ENCODE measurements around the gene ATP6V1E1. TPM values are rescaled to one million over a fixed set of nuclear protein-coding genes. Genes with fewer than 3 reads are reported as not detected.

The ATP6V1E1 gene
- total and polyA plus RNA-seq, 8 donors, result 19.2 to 78.9 (median 31.5) TPM

- no peak overlapping the region for H3K27ac ChIP-seq
- H3K36me3 ChIP-seq, result peaks cover 5 to 40% (median 19%) of the 10 kb centered on the region in 3 donors
- ATAC-seq (no peak), FAIRE-seq (no peak), DNase-seq (peak in 1 of 6 donors; percentile 21)
- H3K27me3 ChIP-seq, result no peaks in the 10 kb centered on the region
- H3K4me1 ChIP-seq, result no peaks in the 10 kb centered on the region
- TF ChIP-seq CTCF (IDR thresholded peaks at IDR 0.05), result no peak
- no peak overlapping the region for H3K4me3 ChIP-seq
- intact Hi-C loops (cut with DNase I), result no loop called here
- 91% methylated on average over 10 of the region's 10 CpGs for WGBS, 2 donors
- H3K9me3 ChIP-seq, result no peaks in the 10 kb centered on the region
Measured at GRCh38 chr22:17589810-17590375, 38.7 kb downstream of the ATP6V1E1 start.

- DNase-seq (peak in 1 of 6 donors; percentile 12), FAIRE-seq (no peak), ATAC-seq (no peak)
- Histone ChIP-seq H3K27ac (no peak overlapping the region), H3K9me3 (no peaks in the 10 kb centered on the region), H3K4me1 (no peaks in the 10 kb centered on the region), H3K27me3 (no peaks in the 10 kb centered on the region), H3K36me3 (peaks cover 5 to 29% (median 12%) of the 10 kb centered on the region in 3 donors), H3K4me3 (no peak overlapping the region)
- intact Hi-C loops (cut with DNase I), result no loop called here
- no peak for TF ChIP-seq CTCF (IDR thresholded peaks at IDR 0.05)
- WGBS, 2 donors, result 89 to 93% methylated on average over 11 of the region's 11 CpGs
Measured at GRCh38 chr22:17588606-17589005, 39.9 kb downstream of the ATP6V1E1 start.

DNA sequence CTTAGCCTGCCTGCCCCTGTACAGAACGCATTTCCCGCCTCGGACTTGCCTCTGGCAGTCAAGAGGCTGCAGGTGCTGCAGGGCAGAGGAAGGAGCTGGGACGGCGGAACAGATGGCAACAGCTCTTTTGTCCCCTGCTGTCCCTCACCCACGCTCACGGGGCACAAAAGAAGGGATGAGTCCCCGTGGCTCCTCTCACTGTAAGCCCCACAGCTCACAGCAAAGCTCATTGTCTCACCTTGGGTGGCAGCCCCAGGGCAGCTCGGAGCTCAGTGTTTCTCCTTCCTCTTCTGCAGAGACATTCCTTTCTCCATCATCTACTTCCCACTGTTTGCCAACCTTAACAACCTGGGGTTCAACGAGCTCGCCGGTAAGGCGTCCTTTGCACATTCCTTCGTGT, 40.9 kb downstream of the ATP6V1E1 start:
- H3K27ac ChIP-seq, result no peak overlapping the region
- H3K27me3 ChIP-seq, result no peaks in the 10 kb centered on the region
- intact Hi-C loops (cut with DNase I), result no loop called here
- ATAC-seq (no peak), FAIRE-seq (no peak), DNase-seq (peak in 1 of 6 donors; percentile 47)
- no peak for TF ChIP-seq CTCF (IDR thresholded peaks at IDR 0.05)
- 71 to 79% methylated on average over 14 of the region's 14 CpGs for WGBS, 2 donors
- H3K4me1 ChIP-seq, result no peaks in the 10 kb centered on the region
- peaks cover 0 to 19% (median 7%) of the 10 kb centered on the region in 3 donors for H3K36me3 ChIP-seq
- H3K4me3 ChIP-seq, result no peak overlapping the region
- H3K9me3 ChIP-seq, result no peaks in the 10 kb centered on the region

- Histone ChIP-seq H3K4me1 (no peaks in the 10 kb centered on the region), H3K36me3 (peaks cover 0 to 13% (median under 1%) of the 10 kb centered on the region in 3 donors), H3K27ac (no peak overlapping the region), H3K27me3 (no peaks in the 10 kb centered on the region), H3K4me3 (no peak overlapping the region), H3K9me3 (no peaks in the 10 kb centered on the region)
- intact Hi-C loops (cut with DNase I), result no loop called here
- TF ChIP-seq CTCF (IDR thresholded peaks at IDR 0.05), result no peak
- ATAC-seq (no peak), FAIRE-seq (no peak), DNase-seq (peak in 1 of 6 donors; percentile 32)
- 74 to 88% methylated on average over 14 of the region's 14 CpGs for WGBS, 2 donors
Measured at GRCh38 chr22:17586831-17587440, 41.6 kb downstream of the ATP6V1E1 start.

GRCh38 chr22:17583151-17583550, 45.4 kb downstream of the ATP6V1E1 start:
- no peaks in the 10 kb centered on the region for H3K36me3 ChIP-seq
- no peak overlapping the region for H3K27ac ChIP-seq
- intact Hi-C loops (cut with DNase I), result no loop called here
- ATAC-seq (no peak), DNase-seq (no peak), FAIRE-seq (no peak)
- TF ChIP-seq CTCF (IDR thresholded peaks at IDR 0.05), result no peak
- H3K4me1 ChIP-seq, result no peaks in the 10 kb centered on the region
- no peaks in the 10 kb centered on the region for H3K27me3 ChIP-seq
- H3K4me3 ChIP-seq, result no peak overlapping the region
- WGBS, 2 donors, result 77 to 84% methylated on average over 10 of the region's 10 CpGs
- H3K9me3 ChIP-seq, result no peaks in the 10 kb centered on the region
